CD4-positive, alpha-beta T cell treated with Interleukin-17A for 1 hour (primary cell): ENCODE data around the gene MILR1.
A peak's percentile ranks its signal among the peaks of the same experiment; 100 is the strongest.
"Not testable (repeated sequence)": the region's sequence is repeated elsewhere in the genome, so short reads cannot be mapped to it uniquely, and the experiment has no call there.

Experiments
- DNase-seq: peaks from one replicate; pipeline ENCODE4 v3.0.0-alpha.2; 2020

MILR1 gene

GRCh38 chr17:64472564-64472963 lies 23.6 kb downstream of the MILR1 start:
- DNase-seq, result no peak

- no peak for DNase-seq
These were observed 28.9 kb downstream of the MILR1 start for GRCh38 chr17:64477849-64478248.

GRCh38 chr17:64480951-64481350 lies 32.0 kb downstream of the MILR1 start:
- no peak for DNase-seq

GRCh38 chr17:64484380-64484779 lies 35.5 kb downstream of the MILR1 start:
- no peak for DNase-seq

- DNase-seq, result no peak
These were observed 39.4 kb downstream of the MILR1 start for GRCh38 chr17:64488301-64488700.

- DNase-seq, result peak; percentile 71
These were observed 42.3 kb downstream of the MILR1 start for GRCh38 chr17:64491034-64491860.

- DNase-seq, result no peak
These were observed 43.1 kb downstream of the MILR1 start for GRCh38 chr17:64491994-64492393.

- peak; percentile 80 for DNase-seq
These were observed 43.7 kb downstream of the MILR1 start for GRCh38 chr17:64492481-64493109.

- no peak for DNase-seq
These were observed 45.2 kb downstream of the MILR1 start for GRCh38 chr17:64494121-64494520.

- not testable (repeated sequence) for DNase-seq
These were observed 46.4 kb downstream of the MILR1 start for GRCh38 chr17:64495300-64495699.

GRCh38 chr17:64496348-64496785 lies 47.5 kb downstream of the MILR1 start:
- DNase-seq, result peak; percentile 30

GRCh38 chr17:64496786-64497564 lies 48.1 kb downstream of the MILR1 start, which contains the start of gene POLG2:
Gene POLG2 (minus strand): TSS chr17:64497054. CDS start chr17:64496968, 86 bp downstream.
- peak; percentile 96 for DNase-seq

- no peak for DNase-seq
These were observed 48.7 kb downstream of the MILR1 start for GRCh38 chr17:64497565-64498035.

- peak; percentile 37 for DNase-seq
These were observed 49.6 kb downstream of the MILR1 start for GRCh38 chr17:64498308-64499203.

GRCh38 chr17:64499805-64500486 lies 51.0 kb downstream of the MILR1 start:
- peak; percentile 39 for DNase-seq

- DNase-seq, result peak; percentile 20
These were observed 51.6 kb downstream of the MILR1 start for GRCh38 chr17:64500487-64500859.

- DNase-seq, result peak; percentile 24
These were observed 52.2 kb downstream of the MILR1 start for GRCh38 chr17:64500862-64501765.

- peak; percentile 17 for DNase-seq
These were observed 53.1 kb downstream of the MILR1 start for GRCh38 chr17:64502021-64502420.

- no peak for DNase-seq
These were observed 53.9 kb downstream of the MILR1 start for GRCh38 chr17:64502809-64503208.

- peak; percentile 17 for DNase-seq
These were observed 54.4 kb downstream of the MILR1 start for GRCh38 chr17:64503341-64503740.
